Breast epithelium (tissue), 4 donors: Measurements from ENCODE around the gene ATP2B1. TPM values are rescaled to one million over a fixed set of nuclear protein-coding genes. Genes with fewer than 3 reads are reported as not detected.
A peak's percentile ranks its signal among the peaks of the same experiment; 100 is the strongest.
"Not testable (repeated sequence)": the region's sequence is repeated elsewhere in the genome, so short reads cannot be mapped to it uniquely, and the experiment has no call there.

Source experiments
- DNase-seq, 2 donors: peaks; one replicate each; pipeline ENCODE4 v3.0.0-alpha.2; 2019; ENCODE audit warnings: low spot score in 2 of 2
- H3K27ac ChIP-seq, 2 donors: fragments of 200-600 bp; sonication (generic) in 1 of 2; one replicate each; pipeline ENCODE4 v1.5.1; 2016 to 2019; ENCODE audit warnings: mild to moderate bottlenecking in 1 of 2
- H3K27me3 ChIP-seq, 2 donors: fragments of 200-600 bp; sonication (generic) in 1 of 2; one replicate each; pipeline versions ENCODE4 v1.5.1 to v1.6.0; 2017 to 2019; ENCODE audit warnings: control low read depth in 1 of 2, mild to moderate bottlenecking in 1 of 2
- H3K36me3 ChIP-seq: fragments of 200-600 bp; one replicate; pipeline ENCODE4 v1.5.1; 2019
- H3K4me1 ChIP-seq, 2 donors: fragments of 200-600 bp; sonication (generic); one replicate each; pipeline ENCODE4 v1.5.1; 2016 to 2019; ENCODE audit warnings: control low read depth in 1 of 2
- H3K4me3 ChIP-seq, 3 donors: fragments of 200-600 bp; sonication (generic); 1 replicate in 2 of 3; 2 replicates in 1 of 3; pipeline ENCODE4 v1.5.1; 2016 to 2019; ENCODE audit warnings: mild to moderate bottlenecking in 3 of 3, moderate library complexity in 2 of 3
- H3K9me3 ChIP-seq, 2 donors: fragments of 200-600 bp; sonication (generic) in 1 of 2; one replicate each; pipeline ENCODE4 v1.5.1; 2016 to 2019; ENCODE audit warnings: control low read depth in 1 of 2
- CTCF ChIP-seq, 3 donors: fragments of 450-650 bp; IDR thresholded peaks; one replicate each; pipeline ENCODE4 v1.5.1; 2016 to 2017; ENCODE audit warnings: antibody characterized with exemption in 3 of 3, mild to moderate bottlenecking in 3 of 3, moderate library complexity in 3 of 3
- POLR2A ChIP-seq: fragments of 450-650 bp; IDR thresholded peaks from one replicate; pipeline ENCODE4 v1.6.1; 2016; ENCODE audit warnings: antibody characterized with exemption, mild to moderate bottlenecking, moderate library complexity
- POLR2AphosphoS5 ChIP-seq, 3 donors: sonication (generic); formaldehyde crosslinking; IDR thresholded peaks; one replicate each; pipeline ENCODE4 v1.6.1; 2017; ENCODE audit warnings: antibody characterized with exemption in 3 of 3
- intact Hi-C: fragments of 100-400 bp; cut with DNase I; formaldehyde crosslinking; loops from one replicate; pipeline ENCODE4 v1.15.1; 2023; ENCODE audit warnings: low total_unique reads
- total RNA-seq, 3 donors: library from RNA; depleted of rRNA; stranded (reverse); fragments of >200 nt; gene quantifications; one replicate each; pipeline ENCODE4 v1.1.0, GENCODE V29; 2016

ATP2B1 gene
- 10 to 100 TPM; 40.3 to 76.8 (median 54.6) TPM for total RNA-seq

DNA sequence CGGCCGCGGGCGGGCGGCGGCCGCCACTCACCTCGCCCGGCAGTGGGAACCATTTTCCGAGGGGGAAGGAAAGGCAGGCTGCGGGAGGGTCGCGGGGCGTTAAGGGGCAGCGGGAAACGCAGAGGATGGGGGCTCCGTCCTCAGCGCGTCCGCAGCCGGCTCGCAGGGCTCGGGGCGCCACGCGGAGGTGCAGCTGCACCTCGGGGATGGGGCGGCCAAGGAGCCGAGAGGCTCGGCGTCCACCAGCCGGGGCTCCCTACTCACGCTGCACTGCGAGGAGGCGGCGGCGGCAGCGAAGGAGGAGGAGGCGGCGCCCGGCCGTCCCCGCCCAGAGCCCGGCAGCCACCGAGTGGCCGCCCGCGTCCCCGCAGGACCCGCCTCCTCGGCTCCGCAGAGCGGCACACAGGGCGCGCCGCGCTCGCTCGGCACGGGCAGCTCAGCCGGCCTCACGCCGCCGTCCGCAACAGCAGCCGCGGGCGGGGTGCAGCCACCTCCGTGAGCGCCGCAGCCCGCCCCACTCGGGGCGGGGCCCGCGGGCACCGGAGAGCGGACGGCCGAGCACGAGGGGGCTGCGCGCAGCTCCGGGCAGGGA lies at the start of gene ATP2B1:
Gene ATP2B1 (minus strand): TSS at position 274 of the 592 bp plus-strand sequence. CDS start 52,952 bp downstream, outside the sequence.
- intact Hi-C loops: loop anchor here (5.0 kb wide), 1 partner anchor 1459 kb away; no protein-coding TSS in a partner anchor
- TF ChIP-seq POLR2A (peak; percentile 38), POLR2AphosphoS5 (IDR thresholded peaks at IDR 0.05) (peak; percentile 26 to 56 (median 55)), CTCF (IDR thresholded peaks at IDR 0.05) (peak in 1 of 3 donors; percentile 14)
- no peaks in the 10 kb centered on the region for H3K9me3 ChIP-seq
- DNase-seq: peak; percentile 81 to 82
- H3K27me3 ChIP-seq: no peaks in the 10 kb centered on the region
- no peaks in the 10 kb centered on the region for H3K36me3 ChIP-seq
- no peaks in the 10 kb centered on the region for H3K4me1 ChIP-seq
- H3K27ac ChIP-seq: peak within 1 kb of the TSS; percentile 95 to 97
- peak within 1 kb of the TSS; percentile 82 to 91 (median 89) for H3K4me3 ChIP-seq

DNA sequence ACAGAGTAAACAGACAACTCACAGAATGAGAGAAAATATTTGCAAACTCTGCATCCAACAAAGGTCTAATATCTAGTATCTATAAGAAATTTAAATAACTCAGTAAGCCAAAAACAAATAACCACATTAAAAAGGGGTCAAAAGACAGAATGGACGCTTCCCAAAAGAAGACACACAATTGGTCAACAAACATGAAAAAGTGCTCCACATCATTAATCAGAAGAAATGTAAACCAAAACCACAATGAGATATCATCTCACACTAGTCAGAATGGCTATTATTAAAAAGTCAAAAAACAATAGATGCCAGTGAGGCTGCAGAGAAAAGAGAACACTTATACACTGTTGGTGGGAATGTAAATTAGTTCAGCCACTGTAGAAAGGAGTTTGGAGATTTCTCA lies 49.3 kb upstream of the ATP2B1 start:
- H3K9me3 ChIP-seq, H3K36me3 ChIP-seq, H3K27me3 ChIP-seq, intact Hi-C loops, DNase-seq, H3K4me1 ChIP-seq, H3K4me3 ChIP-seq, H3K27ac ChIP-seq: not testable (repeated sequence)

- no peak for TF ChIP-seq POLR2AphosphoS5 (IDR thresholded peaks at IDR 0.05)
- TF ChIP-seq POLR2A: no peak
- TF ChIP-seq CTCF (IDR thresholded peaks at IDR 0.05): no peak
- no peaks in the 10 kb centered on the region for H3K27me3 ChIP-seq
- no peak overlapping the region for H3K4me3 ChIP-seq
- H3K4me1 ChIP-seq: no peaks in the 10 kb centered on the region
- intact Hi-C loops: no loop called here
- no peak overlapping the region for H3K27ac ChIP-seq
- no peak for DNase-seq
- no peaks in the 10 kb centered on the region for H3K9me3 ChIP-seq
- H3K36me3 ChIP-seq: no peaks in the 10 kb centered on the region
Measured at GRCh38 chr12:89756585-89757398, 48.2 kb upstream of the ATP2B1 start.

DNA sequence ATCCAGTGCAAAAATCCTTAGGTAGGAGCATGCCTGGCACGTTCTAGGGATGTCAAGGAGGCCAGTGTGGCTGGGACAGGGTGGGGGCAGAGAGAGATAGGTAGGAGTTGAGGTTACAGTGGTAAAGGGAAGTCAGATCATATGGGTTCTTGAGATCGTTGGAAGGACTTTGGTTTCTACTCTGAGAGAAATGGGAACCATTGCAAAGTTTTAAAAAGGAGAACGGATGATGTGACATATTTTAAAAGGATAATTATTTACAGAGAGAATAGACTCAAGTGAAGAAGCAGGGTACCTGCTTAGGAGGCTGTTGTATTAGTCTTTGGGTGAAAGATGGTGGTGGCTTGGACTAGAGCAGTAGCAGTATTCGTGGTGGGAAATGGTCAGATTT lies 47.6 kb upstream of the ATP2B1 start:
- no peak overlapping the region for H3K4me3 ChIP-seq
- intact Hi-C loops: no loop called here
- H3K27me3 ChIP-seq: no peaks in the 10 kb centered on the region
- H3K4me1 ChIP-seq: no peaks in the 10 kb centered on the region
- TF ChIP-seq POLR2A (no peak), CTCF (IDR thresholded peaks at IDR 0.05) (no peak), POLR2AphosphoS5 (IDR thresholded peaks at IDR 0.05) (no peak)
- H3K36me3 ChIP-seq: no peaks in the 10 kb centered on the region
- H3K27ac ChIP-seq: no peak overlapping the region
- H3K9me3 ChIP-seq: no peaks in the 10 kb centered on the region
- DNase-seq: no peak

GRCh38 chr12:89753997-89754396 lies 45.4 kb upstream of the ATP2B1 start:
- no peak for DNase-seq
- H3K4me3 ChIP-seq: no peak overlapping the region
- no peaks in the 10 kb centered on the region for H3K36me3 ChIP-seq
- intact Hi-C loops: no loop called here
- no peaks in the 10 kb centered on the region for H3K9me3 ChIP-seq
- TF ChIP-seq POLR2A (no peak), CTCF (IDR thresholded peaks at IDR 0.05) (no peak), POLR2AphosphoS5 (IDR thresholded peaks at IDR 0.05) (no peak)
- no peaks in the 10 kb centered on the region for H3K4me1 ChIP-seq
- no peak overlapping the region for H3K27ac ChIP-seq
- H3K27me3 ChIP-seq: no peaks in the 10 kb centered on the region
